NCI-H446 (cell line): ENCODE results near the gene GPR50.
A peak's percentile ranks its signal among the peaks of the same experiment; 100 is the strongest.

Experiments used
- DNase-seq, 2 experiments: peaks; one replicate each; lab custom pipeline; 2025; lab: John Stamatoyannopoulos, UW

The GPR50 gene

DNA sequence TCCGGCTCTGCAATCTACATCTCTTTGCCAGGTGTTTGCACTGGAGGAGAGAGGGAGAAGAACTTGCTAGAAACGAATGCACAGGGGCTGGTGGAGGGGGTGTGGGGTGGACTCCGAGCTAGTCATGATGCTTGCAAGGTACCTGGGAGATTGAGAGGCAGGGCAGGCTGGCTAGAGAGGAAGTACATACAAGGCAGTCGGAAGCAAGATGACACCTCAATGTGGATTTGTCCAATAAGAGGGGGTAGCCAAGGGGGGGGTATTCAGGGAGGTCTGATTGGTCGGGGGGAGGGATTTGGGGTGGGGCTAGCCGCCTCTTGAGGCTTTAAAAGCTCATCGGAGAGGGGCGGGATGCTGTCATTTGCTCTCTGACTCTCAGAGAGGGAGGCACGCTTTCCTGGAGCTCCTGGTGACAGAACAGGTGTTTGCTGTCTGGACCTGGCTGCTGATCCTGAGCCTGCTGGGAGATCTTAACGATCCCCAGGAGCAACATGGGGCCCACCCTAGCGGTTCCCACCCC is at the start of gene GPR50:
GPR50 (plus strand) TSS at position 354 of the 520 bp plus-strand sequence; CDS start at position 492, 138 bp downstream.
- DNase-seq = no peak

DNA sequence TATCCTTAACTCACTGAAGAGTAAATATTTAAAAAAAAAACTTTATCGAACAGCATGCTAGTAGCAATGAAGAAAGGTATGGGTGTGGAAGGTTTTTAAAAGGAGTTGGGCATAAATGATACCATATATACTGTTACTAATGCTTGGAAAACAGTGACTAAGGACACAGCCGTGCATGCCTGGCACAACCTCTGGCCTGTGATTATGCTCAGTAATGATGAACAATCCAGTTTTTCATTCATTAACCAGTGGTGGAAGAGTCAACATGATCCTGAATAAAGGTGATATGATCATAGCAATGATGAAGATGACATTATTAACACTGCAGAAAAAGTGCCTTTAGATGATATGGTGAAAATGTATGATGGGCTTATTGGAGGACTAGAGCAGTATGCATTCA is 43.9 kb upstream of the GPR50 start:
- DNase-seq = no peak

- DNase-seq = peak in 1 of 2 experiments; percentile 63
Observed at GRCh38 chrX:151151665-151152267, 24.6 kb upstream of the GPR50 start.

DNA sequence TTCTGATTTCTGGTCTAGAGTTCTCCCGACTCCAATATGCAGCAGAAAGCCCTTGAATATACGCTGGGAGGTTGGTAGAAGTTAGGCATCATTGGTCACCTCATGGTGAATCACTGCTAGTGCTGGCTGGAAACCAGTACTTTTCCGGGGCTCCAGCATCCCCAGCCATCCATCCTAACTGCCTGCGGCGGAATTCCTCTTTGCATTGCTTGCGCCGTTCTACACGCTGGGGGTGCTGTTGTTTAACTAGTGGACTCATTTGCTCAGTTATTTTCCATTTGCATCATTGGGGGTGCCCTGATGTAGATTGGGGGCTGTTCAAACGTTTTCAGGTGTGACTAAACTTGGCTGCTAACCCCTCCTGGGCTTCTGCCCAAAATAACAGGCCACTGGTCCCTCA is 23.3 kb upstream of the GPR50 start:
- no peak for DNase-seq

DNA sequence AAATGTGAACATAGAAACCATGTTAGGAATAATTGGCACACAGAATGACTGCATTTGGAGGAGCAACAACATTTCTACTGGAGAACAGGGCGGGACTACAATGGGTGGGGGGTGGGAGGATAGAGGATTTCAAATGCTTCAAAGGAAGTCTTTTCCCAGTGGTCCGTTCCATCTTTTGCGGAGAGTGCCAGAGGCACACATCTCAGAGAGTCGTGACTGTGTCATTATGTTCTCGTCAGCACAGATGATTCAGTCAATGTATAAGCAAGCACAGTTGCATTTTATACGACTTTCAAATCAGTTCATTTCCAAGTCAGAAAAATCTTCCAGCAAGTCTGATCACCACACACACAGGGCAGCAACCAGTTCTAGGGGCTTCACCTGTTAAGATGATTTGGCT is 22.7 kb upstream of the GPR50 start:
- DNase-seq = no peak

DNA sequence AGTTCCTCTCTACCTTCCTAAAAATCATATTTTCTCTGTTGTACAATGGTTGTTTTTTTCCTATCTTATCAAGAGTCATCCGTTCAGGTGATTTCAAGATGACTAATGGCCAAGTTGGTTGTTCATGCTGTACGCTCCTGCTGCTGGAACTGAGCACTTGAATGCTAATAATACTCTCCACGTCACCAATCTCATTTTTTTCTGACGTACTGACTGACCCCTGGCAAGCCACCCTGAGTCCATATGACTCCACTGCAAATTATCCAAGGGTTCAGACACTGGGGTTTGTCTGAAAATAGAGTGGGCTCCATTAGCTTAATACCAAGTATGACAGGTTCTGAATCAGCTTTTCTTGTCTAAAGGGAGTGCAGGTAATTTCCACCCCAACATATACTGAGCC is 21.1 kb upstream of the GPR50 start:
- DNase-seq = no peak

GRCh38 chrX:151161690-151162089 is 14.7 kb upstream of the GPR50 start:
- no peak for DNase-seq

GRCh38 chrX:151167791-151168345 is 8.5 kb upstream of the GPR50 start:
- DNase-seq = no peak

- DNase-seq = no peak
Observed at GRCh38 chrX:151169783-151170182, 6.6 kb upstream of the GPR50 start.

GRCh38 chrX:151174581-151175282 is 1.7 kb upstream of the GPR50 start:
- DNase-seq = no peak

DNA sequence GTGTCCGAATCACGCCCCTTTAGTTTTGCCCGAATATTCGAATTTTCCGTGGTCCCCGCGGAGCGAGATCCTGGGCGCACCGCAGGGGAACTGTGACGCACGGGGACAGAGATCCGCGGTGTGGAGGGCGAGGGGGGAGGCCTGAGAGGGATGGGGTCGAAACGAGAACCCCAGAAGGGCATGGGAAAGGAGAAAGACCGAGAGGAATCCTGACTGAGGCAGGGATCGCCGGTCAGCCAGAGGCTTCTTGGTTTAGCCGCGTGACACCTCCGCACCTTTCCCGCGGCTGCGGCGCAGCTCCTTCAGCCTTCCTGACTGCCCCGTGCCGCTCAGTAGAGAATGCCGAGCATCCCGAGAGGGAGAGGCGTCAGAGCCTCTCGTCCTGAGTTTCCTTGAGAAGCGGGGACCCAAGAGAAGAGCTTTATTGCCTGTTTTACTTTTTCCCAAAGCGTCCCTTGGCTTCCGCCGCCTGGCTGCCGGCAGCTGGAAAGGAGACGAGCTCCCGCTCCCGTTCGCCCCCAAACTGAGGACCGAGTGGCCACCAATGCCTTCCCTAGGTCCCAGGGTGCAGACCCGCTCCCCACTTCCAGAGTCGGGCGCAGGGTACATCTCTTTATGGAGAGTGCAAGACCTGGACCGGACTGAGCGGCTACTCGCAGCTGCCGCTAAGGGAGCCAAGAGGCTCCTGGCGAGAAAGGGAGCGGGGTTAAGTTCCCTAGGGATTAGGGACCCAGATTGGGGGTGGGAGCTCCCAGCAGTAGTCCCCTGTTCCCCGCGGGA is 911 bp upstream of the GPR50 start:
- DNase-seq = no peak

DNA sequence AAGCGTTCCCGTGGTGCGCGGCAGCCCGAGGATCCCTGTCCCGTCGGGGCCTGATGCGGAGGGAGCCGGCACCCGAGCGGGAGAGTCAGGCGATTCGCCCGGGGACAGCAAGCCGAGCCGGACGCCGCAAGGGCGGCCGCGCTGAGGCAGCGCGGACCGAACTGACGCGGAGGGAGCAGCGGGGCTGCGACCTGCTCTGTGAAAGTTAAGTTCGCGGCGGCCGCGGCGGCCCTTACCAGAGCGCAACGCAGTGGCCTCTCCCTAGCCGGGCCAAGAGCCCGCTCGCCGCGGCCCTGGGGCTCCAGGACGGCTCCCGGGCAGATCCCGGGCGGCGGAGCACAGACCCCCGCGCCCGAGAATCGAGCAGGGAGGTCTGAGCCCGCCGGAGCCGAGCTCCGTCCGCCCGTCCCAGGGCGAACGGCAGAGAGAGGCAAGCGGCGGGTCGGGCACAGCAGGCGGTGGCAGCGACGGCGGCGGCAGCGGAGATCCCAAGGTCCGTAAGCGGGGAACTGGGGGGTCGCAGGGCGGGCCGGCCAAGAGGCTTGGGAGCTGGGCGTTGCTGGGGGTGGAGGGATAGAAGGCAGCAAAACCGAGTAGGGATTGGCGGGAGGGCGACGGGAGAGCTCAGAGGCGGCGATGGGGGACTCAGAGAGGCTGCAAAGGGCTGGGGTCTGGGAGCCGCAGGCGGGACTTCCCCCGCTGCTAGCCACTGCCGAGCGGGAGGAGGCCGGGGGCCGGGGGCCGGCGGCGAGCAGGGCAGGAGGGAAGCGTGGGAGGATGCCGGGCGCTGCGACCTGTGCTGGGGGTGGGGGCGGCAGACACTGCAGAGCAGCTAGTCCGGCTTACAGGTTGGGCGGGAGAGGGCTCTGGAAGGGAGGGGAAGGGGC is 1.0 kb downstream of the GPR50 start:
- DNase-seq = no peak

GRCh38 chrX:151178746-151179145 is 2.4 kb downstream of the GPR50 start:
- no peak for DNase-seq

GRCh38 chrX:151180400-151180799 is 4.0 kb downstream of the GPR50 start:
- DNase-seq = no peak

GRCh38 chrX:151181088-151181487 is 4.7 kb downstream of the GPR50 start:
- no peak for DNase-seq

DNA sequence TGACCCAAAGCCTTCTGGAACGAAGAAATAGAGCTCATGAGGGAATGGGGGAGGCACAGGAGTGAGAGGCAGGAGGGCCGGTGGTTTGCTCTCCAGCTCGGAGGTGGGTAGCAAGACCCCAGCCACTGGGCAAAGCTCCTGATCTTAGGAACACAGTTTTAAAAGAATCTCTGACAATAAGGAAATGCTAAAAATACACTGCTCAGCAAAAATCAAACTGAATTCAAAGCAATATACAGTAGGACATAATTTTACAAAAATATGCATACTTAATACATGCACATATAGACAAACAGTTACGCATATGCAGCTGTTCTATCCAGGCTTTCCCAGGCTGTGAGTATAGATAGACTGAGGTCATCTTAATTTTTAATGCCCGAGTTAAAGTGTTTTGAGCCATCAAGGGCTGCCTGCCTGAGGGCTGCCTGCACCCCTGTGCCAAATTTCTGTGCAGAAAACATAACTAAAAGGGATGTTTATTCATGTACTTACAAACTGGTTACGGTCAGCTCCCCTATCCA is 6.9 kb downstream of the GPR50 start:
- DNase-seq = no peak

DNA sequence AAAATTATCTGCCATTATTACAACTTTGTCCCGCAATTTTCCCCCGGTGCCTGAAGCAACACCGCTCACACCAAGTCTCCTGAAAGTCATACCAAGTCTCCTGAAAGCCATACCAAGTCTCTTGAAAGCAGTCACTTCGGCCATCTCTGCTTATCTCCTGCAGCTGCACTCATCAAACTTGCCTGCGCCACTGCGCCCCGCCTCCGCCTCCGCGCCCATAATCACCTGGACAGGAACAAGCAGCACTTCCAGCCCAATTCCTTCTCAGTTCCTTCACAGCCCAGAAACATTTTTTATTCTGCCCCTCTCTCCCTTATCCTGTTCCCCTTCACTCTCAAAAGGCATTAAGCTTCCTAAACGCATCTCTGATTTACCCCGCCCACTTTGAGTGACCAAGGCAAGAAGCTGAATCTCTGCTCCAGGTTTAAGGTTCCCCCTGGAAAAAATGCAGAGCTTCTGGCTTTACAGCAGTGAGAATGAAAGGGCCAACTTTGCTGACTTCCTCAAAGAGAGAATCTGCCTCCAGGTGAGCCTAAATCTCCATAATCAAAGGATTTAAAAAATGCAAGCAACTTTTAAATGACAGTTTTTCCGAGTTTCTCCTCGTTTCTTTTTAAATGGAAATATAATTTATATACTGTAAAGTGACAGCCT is 7.7 kb downstream of the GPR50 start:
- no peak for DNase-seq

DNA sequence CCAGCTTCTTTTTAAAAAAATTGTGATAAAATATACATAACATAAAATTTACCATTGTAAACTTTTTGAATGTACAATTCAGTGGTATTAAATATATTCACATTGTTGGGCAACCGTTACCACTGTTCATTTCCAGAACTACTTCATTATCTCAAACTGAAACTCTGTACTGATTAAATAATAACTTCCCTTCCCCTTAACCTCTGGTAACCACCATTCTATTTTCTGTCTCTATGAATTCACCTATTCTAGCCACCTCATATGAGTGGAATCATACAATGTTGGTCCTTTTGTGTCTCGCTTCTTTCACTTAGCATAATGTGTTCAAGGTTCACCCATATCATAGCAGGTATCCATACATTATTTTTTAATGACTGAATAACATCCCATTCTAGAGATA is 8.3 kb downstream of the GPR50 start:
- no peak for DNase-seq

DNA sequence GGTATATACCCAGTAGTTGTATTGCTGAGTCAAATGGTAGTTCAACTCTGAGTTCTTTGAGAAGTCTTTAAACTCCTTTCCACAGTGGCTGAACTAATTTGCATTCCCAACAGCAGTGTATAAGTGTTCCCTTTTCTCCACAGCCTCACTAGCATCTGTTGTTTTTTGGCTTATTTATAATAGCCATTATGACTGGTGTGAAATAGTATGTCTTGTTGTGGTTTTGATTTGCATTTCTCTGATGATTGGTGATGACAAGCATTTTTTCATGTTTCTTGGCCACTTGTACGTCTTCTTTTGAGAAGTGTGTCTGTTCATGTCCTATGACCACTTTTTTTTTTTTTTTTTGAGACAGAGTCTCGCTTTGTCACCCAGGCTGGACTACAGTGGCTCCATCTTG is 30.5 kb downstream of the GPR50 start:
- no peak for DNase-seq

- no peak for DNase-seq
Observed at GRCh38 chrX:151225843-151226242, 49.5 kb downstream of the GPR50 start.

DNA sequence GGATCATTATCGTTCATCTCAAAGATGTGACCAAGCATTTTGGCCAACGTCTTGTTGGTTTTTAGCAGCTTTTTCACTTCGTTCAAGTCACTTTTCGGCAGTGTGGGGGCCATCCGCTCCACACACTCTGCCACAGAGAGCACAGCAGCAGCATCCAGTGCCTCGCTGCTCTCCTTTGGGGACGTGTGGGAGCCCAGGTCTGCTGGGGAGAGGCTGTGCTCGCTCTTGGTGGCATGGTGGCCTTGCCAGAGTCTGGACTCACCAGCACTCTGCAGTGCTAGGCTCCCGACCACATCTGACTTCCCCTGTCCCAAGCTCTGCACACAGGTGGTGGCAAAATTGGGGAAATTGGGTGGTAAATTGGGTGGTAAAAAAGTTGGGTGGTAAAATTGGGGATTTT is 50.6 kb downstream of the GPR50 start:
- no peak for DNase-seq
